ENCODE data around the gene ZBBX.

DNA sequence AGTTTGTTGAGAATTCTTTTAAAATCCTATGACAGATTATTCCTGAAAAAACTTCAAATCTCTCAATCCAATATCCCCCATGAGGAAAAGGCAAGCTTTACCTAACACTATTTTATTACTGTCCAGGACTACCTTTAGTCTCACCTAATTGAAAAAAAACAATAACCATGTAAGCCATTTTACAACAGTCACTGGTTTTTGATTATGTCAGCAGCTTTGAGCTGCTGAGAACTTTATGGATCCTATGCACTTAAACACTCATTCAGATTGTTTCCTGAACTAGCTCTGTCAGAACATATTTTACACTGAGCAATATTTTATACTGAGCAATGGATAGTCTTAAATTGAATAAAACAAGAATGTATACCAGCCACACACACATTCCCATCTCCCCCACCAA is 79.9 kb downstream of the ZBBX start:
- TF ChIP-seq, protein P1, sequence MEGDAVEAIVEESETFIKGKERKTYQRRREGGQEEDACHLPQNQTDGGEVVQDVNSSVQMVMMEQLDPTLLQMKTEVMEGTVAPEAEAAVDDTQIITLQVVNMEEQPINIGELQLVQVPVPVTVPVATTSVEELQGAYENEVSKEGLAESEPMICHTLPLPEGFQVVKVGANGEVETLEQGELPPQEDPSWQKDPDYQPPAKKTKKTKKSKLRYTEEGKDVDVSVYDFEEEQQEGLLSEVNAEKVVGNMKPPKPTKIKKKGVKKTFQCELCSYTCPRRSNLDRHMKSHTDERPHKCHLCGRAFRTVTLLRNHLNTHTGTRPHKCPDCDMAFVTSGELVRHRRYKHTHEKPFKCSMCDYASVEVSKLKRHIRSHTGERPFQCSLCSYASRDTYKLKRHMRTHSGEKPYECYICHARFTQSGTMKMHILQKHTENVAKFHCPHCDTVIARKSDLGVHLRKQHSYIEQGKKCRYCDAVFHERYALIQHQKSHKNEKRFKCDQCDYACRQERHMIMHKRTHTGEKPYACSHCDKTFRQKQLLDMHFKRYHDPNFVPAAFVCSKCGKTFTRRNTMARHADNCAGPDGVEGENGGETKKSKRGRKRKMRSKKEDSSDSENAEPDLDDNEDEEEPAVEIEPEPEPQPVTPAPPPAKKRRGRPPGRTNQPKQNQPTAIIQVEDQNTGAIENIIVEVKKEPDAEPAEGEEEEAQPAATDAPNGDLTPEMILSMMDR (IDR thresholded peaks at IDR 0.05 in 2 of 3, conservative IDR thresholded peaks at IDR 0.05 in 1 of 3; ENCODE audit: insufficient read depth in 2 of 3, low read depth in 1 of 3, low read length in 3 of 3): no peak
- no peak for TF ChIP-seq RAD21 (CRISPR knock-in tag; conservative IDR thresholded peaks at IDR 0.05 in 1 of 2, IDR thresholded peaks at IDR 0.05 in 1 of 2)
- no peak for TF ChIP-seq SP1 (CRISPR knock-in tag; IDR thresholded peaks at IDR 0.05)
- TF ChIP-seq, protein P2, sequence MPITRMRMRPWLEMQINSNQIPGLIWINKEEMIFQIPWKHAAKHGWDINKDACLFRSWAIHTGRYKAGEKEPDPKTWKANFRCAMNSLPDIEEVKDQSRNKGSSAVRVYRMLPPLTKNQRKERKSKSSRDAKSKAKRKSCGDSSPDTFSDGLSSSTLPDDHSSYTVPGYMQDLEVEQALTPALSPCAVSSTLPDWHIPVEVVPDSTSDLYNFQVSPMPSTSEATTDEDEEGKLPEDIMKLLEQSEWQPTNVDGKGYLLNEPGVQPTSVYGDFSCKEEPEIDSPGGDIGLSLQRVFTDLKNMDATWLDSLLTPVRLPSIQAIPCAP (CRISPR knock-in tag; IDR thresholded peaks at IDR 0.05; ENCODE audit: borderline replicate concordance): no peak
- no peak for TF ChIP-seq SMC3 (conservative IDR thresholded peaks at IDR 0.05; ENCODE audit: insufficient read depth, low read depth, low read length)
